HG03159 (cell line): ENCODE data around the gene KMT2A.
"Not testable (repeated sequence)": the region's sequence is repeated elsewhere in the genome, so short reads cannot be mapped to it uniquely, and the experiment has no call there.

Source experiments
- ATAC-seq: cut with Tn5 transposase; IDR thresholded peaks from one replicate; pipeline ENCODE4 v1.9.1; 2021; ENCODE audit warnings: mild to moderate bottlenecking, moderate library complexity; ENCODE audit not compliant: unreplicated experiment

KMT2A gene

DNA sequence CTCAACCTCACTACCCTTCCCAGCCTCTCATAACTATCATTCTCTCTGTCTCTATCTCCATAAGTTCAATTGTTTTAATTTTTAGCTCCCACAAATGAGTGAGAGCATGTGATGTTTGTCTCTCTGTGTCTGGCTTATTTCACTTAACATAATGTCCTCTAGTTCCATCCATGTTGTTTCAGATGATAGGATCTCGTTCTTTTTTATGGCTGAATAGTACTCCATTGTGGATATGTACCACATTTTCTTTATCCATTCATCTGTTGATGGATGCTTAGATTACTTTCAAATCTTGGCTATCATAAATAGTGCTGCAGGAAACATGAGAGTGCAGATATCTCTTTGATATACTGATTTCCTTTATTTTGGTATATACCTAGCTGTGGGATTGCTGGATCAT is 44.9 kb downstream of the KMT2A start:
- ATAC-seq, result not testable (repeated sequence)

DNA sequence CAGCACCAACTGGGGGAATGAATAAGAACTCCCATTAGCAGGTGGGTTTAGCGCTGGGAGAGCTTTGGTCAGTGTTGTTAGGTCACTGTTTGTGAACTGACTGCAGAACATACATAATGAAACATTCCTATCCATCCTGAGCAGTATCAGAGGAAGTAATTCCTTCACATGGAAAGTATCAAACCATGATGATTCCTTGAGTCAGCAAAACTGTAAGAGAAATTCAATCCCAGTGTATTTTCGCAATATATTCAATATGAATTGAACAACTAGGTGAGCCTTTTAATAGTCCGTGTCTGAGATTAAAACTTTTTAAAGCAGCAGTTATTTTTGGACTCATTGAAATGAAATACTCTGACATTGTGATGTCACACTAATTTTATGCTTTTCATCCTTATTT is 48.1 kb downstream of the KMT2A start:
- no peak for ATAC-seq

DNA sequence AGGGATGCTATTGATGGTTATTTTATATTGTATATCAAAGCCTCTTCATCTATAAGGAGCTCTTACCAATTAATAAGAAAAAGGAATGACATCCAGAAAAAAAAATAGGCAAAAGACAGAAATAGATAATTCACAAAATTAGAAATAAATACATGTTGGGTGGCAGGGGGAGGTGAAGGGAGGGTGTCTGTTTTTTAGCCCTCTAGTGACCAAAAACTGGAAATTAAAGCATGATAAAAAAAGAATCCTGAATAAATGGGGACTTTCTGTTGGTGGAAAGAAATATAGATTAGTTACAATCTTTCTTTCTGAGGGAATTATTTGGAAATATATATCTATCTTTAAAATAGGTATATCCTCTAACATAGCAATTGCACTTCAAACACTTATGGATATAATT is 49.0 kb downstream of the KMT2A start:
- no peak for ATAC-seq

DNA sequence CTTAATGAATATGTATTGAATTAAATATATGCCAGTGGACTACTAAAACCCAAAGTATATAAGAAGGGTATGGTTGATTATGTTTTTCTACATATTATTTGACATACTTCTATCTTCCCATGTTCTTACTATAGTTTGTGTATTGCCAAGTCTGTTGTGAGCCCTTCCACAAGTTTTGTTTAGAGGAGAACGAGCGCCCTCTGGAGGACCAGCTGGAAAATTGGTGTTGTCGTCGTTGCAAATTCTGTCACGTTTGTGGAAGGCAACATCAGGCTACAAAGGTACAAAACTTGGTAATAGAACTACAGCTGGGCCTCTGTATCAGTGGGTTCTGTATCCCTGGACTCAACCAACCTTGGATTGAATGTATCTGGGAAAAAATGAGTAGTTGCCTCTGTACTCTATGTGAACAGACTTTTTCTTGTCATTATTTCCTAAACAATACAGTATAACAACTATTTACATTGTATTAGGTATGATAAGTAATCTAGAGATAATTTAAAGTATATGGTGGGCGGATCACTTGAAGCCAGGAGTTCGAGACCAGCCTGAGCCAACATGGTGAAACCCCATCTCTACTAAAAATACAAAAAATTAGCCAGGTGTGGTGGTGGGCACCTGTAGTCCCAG is 52.3 kb downstream of the KMT2A start:
- no peak for ATAC-seq

DNA sequence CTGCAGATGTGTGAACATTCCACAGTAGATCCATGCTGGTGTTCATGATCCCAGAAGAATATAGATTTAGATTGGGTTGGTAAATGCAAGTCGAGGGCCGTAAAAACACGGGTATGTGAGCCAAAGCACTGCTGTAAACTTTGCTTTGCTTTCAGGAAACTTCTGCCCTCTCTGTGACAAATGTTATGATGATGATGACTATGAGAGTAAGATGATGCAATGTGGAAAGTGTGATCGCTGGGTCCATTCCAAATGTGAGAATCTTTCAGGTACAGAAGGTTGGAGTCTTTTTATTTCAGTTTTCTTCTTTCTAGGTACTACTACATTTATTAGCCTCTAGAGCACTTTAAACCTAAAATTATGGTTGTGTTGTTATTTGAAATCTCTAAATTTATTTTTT is 54.7 kb downstream of the KMT2A start:
- ATAC-seq, result no peak

DNA sequence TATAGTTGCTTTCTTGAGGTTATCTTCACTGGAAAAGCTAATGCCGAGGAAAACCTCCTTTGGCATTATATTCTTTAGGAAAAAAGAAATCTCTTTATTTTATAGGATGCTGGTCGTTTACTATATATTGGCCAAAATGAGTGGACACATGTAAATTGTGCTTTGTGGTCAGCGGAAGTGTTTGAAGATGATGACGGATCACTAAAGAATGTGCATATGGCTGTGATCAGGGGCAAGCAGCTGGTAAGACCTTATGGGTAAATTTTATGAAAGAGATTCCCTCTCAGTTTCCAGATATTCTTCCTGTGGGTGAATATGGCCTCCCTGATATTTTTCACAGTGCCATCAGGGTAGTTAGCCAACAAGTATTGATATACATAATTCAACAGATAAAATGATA is 61.5 kb downstream of the KMT2A start:
- ATAC-seq, result no peak

DNA sequence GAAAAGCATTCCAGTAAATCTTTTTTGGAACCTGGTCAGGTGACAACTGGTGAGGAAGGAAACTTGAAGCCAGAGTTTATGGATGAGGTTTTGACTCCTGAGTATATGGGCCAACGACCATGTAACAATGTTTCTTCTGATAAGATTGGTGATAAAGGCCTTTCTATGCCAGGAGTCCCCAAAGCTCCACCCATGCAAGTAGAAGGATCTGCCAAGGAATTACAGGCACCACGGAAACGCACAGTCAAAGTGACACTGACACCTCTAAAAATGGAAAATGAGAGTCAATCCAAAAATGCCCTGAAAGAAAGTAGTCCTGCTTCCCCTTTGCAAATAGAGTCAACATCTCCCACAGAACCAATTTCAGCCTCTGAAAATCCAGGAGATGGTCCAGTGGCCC is 66.9 kb downstream of the KMT2A start:
- no peak for ATAC-seq

DNA sequence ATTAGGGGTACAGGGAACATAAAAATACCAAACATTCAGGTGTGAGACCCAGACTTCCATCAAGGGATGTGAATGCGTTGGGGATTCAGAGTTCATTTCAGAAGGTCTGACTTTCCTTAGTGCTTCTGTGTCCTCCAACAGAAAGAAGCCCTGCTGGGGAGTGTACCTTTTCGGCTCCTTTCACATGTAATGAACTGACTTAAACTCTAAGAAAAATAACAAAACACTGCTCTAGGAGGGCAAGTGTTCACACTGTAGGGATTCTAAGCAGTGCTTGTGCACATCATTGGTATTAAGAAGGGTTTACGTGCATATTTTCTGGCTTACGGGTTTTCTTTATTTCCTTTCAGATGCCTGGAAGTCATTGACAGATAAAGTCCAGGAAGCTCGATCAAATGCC is 75.3 kb downstream of the KMT2A start:
- ATAC-seq, result no peak

DNA sequence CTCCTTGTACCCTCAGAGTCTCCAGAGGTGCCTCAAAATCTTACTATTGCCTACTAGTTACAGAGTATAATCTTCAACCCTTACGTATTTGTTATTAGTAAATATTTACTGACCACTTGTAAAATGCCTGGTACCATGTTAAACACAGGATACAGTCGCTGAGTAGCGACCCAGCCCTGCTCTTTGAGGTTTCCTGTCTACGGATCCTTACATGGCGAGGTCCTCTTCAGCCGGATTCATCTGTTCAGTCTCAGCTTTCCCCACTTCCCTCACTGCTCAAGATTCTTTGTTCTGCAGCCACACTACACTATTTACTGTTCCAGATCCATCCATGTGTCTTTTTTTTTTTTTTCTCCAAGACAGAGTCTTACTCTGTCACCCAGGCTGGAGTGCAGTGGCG is 77.8 kb downstream of the KMT2A start:
- ATAC-seq, result no peak

DNA sequence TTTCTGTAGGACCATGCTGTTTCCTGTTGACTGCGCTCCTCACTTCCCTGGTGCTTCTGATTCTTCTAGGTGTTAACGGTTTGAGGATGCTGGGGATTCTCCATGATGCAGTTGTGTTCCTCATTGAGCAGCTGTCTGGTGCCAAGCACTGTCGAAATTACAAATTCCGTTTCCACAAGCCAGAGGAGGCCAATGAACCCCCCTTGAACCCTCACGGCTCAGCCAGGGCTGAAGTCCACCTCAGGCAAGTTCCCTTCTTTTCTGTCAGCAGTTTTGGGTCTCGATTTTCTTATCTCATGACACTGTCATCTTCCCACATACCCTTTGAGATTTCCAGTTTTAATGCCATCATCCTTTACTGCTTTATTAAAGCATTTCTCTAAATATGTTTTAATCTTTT is 83.3 kb downstream of the KMT2A start:
- no peak for ATAC-seq

DNA sequence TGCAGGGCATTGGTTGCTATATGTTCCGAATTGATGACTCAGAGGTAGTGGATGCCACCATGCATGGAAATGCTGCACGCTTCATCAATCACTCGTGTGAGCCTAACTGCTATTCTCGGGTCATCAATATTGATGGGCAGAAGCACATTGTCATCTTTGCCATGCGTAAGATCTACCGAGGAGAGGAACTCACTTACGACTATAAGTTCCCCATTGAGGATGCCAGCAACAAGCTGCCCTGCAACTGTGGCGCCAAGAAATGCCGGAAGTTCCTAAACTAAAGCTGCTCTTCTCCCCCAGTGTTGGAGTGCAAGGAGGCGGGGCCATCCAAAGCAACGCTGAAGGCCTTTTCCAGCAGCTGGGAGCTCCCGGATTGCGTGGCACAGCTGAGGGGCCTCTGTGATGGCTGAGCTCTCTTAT is 85.6 kb downstream of the KMT2A start:
- no peak for ATAC-seq

DNA sequence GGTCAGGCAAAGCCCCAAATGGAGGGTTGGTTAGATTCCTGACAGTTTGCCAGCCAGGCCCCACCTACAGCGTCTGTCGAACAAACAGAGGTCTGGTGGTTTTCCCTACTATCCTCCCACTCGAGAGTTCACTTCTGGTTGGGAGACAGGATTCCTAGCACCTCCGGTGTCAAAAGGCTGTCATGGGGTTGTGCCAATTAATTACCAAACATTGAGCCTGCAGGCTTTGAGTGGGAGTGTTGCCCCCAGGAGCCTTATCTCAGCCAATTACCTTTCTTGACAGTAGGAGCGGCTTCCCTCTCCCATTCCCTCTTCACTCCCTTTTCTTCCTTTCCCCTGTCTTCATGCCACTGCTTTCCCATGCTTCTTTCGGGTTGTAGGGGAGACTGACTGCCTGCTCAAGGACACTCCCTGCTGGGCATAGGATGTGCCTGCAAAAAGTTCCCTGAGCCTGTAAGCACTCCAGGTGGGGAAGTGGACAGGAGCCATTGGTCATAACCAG is 86.3 kb downstream of the KMT2A start:
- ATAC-seq, result no peak

DNA sequence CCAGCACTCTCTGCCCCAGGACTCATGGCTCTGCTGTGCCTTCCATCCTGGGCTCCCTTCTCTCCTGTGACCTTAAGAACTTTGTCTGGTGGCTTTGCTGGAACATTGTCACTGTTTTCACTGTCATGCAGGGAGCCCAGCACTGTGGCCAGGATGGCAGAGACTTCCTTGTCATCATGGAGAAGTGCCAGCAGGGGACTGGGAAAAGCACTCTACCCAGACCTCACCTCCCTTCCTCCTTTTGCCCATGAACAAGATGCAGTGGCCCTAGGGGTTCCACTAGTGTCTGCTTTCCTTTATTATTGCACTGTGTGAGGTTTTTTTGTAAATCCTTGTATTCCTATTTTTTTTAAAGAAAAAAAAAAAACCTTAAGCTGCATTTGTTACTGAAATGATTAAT is 88.1 kb downstream of the KMT2A start:
- ATAC-seq, result no peak

DNA sequence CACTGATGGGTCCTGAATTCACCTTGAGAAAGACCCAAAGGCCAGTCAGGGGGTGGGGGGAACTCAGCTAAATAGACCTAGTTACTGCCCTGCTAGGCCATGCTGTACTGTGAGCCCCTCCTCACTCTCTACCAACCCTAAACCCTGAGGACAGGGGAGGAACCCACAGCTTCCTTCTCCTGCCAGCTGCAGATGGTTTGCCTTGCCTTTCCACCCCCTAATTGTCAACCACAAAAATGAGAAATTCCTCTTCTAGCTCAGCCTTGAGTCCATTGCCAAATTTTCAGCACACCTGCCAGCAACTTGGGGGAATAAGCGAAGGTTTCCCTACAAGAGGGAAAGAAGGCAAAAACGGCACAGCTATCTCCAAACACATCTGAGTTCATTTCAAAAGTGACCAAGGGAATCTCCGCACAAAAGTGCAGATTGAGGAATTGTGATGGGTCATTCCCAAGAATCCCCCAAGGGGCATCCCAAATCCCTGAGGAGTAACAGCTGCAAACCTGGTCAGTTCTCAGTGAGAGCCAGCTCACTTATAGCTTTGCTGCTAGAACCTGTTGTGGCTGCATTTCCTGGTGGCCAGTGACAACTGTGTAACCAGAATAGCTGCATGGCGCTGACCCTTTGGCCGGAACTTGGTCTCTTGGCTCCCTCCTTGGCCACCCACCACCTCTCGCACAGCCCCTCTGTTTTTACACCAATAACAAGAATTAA is 88.6 kb downstream of the KMT2A start:
- ATAC-seq, result no peak

DNA sequence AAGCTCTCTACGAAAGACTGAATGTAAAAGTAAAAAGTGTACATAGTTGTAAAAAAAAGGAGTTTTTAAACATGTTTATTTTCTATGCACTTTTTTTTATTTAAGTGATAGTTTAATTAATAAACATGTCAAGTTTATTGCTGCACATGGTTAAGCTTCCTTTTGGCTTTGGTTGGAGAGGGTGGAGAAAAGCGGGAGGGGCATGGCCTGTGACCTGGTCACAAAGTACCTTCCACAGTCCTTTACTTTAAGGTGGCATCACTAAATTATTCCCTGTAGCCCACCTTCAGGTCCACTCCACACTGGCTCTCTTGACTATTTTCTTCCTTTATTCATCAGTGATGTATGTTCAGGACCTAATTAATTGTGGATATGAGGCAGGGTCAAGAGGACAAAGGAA is 90.4 kb downstream of the KMT2A start:
- no peak for ATAC-seq

DNA sequence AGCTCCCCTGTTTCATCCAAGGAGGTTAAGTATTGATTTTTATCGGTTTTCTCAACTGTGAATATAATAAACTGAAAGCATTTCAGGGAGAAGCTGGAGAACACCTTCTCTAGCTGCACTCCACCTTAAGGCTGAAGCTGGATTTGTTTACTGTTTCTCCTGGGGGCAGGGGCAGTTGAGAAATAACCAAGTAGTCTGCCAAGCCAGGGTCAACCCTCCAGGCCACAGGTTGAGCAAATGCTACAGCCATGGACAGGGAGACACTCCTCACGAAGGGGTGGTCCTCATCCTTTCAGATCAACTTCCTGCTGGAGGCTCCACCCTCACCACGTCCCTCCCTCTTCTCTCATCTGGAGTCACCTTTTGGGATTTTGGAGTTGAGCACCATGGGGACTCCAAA is 90.8 kb downstream of the KMT2A start, which contains the start of gene TTC36:
Gene TTC36, plus strand, starts transcription at position 366 of the 400 bp plus-strand sequence. Its CDS starts 21 bp downstream, at position 387.
- ATAC-seq, result no peak

DNA sequence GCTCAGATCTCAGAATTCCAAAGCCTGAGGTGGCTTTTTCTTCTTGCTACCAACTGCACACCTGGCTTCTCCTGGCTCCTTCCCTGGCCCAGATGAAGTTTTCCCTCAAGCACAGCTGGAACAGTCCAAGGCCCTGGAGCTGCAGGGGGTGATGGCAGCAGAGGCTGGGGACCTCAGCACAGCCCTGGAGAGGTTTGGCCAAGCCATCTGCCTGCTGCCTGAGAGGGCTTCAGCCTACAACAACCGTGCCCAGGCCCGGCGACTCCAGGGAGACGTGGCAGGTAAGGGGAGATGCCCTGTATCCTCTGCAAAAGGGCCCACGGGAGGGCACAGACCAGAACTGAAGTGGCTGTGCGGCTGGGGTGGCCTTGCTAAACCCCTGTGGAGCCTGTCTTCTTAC is 92.2 kb downstream of the KMT2A start:
- no peak for ATAC-seq

DNA sequence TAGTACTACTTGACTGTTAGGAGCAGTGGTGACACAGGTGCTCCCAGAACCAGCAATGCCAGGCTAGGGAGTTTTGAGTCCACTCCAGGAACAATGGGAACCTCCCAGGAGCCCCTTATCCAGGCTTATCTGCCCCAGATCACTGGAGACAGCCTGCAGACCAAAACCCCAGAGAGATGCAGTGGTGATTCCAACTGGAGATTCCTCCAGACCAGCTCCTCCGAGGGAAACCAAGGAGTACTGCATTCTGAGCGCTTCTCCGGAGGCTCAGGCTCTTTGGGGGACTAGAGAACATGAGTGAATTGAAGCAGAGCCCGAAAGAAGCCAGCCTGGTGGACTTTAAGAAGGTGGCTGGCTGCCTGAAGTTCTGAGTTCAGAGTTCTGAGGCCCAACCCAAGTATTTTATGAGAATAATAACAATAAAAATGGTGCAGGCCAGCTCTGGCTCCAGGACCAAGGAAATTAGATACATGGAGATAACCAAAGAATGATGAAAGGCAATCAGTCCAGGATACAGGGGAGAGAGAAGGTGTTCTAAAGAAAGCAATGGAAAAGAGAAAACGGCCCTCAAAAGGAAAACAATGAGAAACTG is 93.4 kb downstream of the KMT2A start:
- no peak for ATAC-seq

DNA sequence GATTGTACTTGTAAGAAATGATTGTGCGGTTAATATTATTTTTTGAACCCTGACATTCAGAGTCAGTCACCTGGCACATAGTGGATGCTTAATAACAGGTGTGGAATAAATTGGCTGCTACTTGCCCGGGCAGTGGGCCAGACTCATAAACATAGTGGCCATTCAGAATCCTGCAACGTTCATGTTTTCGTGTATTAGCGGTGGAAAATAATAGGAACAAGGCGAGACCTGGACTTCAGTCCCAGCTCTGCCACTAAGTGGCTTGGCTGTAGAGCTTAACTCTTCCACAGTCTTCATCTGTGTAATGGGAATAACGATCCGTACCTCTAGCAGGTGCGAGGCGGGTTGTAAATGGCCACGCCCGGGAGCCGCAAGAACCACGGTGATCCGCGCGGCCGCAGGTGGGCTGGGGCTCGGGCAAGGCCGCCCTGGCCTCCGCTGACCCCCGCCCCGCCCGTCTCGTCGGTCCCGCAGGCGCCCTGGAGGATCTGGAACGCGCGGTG is 93.9 kb downstream of the KMT2A start:
- no peak for ATAC-seq

DNA sequence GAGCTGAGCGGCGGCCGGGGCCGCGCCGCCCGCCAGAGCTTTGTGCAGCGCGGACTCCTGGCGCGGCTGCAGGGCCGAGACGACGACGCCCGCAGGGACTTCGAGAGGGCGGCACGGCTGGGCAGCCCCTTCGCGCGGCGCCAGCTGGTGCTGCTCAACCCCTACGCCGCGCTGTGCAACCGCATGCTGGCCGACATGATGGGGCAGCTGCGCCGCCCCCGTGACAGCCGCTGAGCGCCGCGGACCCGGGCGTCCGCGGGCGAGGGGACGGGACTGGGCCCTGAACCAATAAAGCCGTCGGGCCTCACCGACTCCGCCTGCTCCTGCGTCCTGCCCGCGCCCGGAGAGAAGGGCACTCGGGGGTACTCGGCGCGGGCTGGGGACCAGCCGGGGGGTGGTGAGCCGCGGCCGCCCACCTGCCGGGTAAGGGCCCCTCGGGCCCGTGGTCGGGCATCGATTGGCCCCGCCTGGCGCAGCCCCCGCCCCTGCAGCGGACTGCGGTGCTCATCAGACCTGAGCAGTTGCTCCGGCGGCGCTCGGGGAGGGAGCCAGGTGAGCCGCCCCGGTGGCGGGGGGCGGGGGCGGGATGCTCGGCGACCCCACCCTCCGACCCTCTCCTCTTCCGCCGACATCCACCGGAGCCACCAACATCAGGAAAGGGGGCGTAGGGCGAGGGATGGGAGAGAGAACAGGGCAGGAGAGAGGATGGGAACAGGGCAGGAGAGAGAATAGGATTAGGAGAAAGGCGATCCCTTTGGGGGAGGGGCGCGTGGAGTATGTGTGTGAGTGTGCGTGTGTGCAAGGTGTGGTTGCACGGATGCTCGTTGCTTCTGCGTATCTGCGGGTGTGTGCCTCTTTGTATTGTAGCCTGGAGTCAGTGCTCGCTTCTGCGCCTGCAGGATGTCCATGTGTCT is 94.6 kb downstream of the KMT2A start, which contains the start of gene TMEM25:
Gene TMEM25, plus strand, starts transcription at position 510 of the 914 bp plus-strand sequence. CDS start 610 bp downstream, outside the sequence.
- peak; percentile 70 for ATAC-seq

DNA sequence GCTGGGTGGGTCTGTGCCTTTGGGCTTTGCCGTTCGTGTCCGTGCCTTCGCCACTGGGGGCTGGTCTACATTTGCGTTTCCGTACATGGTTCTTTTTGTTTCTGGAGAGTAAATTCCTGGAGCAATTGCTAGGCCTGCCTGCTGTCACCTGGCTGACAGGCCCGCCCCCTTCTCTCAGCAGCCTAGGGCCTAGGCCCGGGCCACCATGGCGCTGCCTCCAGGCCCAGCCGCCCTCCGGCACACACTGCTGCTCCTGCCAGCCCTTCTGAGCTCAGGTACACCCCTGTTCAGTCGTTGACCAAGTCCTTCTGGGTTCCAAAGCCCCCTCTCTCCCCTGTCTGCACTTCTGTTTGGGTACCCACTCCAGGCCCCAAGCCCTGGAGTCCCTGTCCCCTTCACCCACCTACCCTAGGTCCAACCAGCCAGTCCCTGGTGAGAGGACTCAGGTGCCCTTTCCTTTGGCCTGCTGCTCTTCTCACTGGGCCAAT is 95.3 kb downstream of the KMT2A start:
- ATAC-seq, result no peak
